Fibroblast of lung (primary cell): ENCODE measurements around the gene WDR35. TPM values are rescaled to one million over a fixed set of nuclear protein-coding genes. Genes with fewer than 3 reads are reported as not detected.
A peak's percentile ranks its signal among the peaks of the same experiment; 100 is the strongest.

Experiments used
- DNase-seq, 2 donors: peaks; one replicate each; pipeline versions ENCODE4 v3.0.0 to v3.0.0-alpha.2; 2010; ENCODE audit warnings: low read depth in 2 of 2
- H2AFZ ChIP-seq: 2 replicates; pipeline ENCODE4 v1.5.1; 2012; ENCODE audit warnings: low read length, control low read depth, inconsistent platforms
- H3K27ac ChIP-seq: 2 replicates; pipeline ENCODE4 v1.5.1; 2011; ENCODE audit warnings: low read length, control low read depth; ENCODE audit not compliant: insufficient read depth
- H3K27me3 ChIP-seq: 2 replicates; pipeline ENCODE4 v1.5.1; 2011; ENCODE audit warnings: mild to moderate bottlenecking, low read length; ENCODE audit not compliant: control insufficient read depth, insufficient read depth
- H3K36me3 ChIP-seq: 2 replicates; pipeline ENCODE4 v1.5.1; 2011; ENCODE audit warnings: low read length; ENCODE audit not compliant: control insufficient read depth, insufficient read depth
- H3K4me1 ChIP-seq: 2 replicates; pipeline ENCODE4 v1.5.1; 2011; ENCODE audit warnings: low read length; ENCODE audit not compliant: control insufficient read depth, insufficient read depth; ENCODE audit errors: extremely low read depth
- H3K4me2 ChIP-seq: 2 replicates; pipeline ENCODE4 v1.5.1; 2011; ENCODE audit warnings: low read length, control low read depth; ENCODE audit not compliant: insufficient read depth; ENCODE audit errors: extremely low read depth
- H3K4me3 ChIP-seq, 4 experiments: fragments of 200-600 bp in 1 of 4; sonication (generic) in 1 of 4; replicated peaks in 1 of 4; 2 replicates each; pipeline ENCODE4 v1.5.1; 2011 to 2016; ENCODE audit warnings: low read length in 4 of 4, low read depth in 3 of 4, mild to moderate bottlenecking in 3 of 4, control low read depth in 2 of 4, inconsistent platforms in 1 of 4, mixed read lengths in 1 of 4; ENCODE audit not compliant: insufficient read depth in 1 of 4; ENCODE audit errors: control extremely low read depth in 1 of 4
- H3K79me2 ChIP-seq: 2 replicates; pipeline ENCODE4 v1.5.1; 2012; ENCODE audit warnings: mild to moderate bottlenecking, low read length, inconsistent platforms; ENCODE audit not compliant: control insufficient read depth, insufficient read depth
- H3K9ac ChIP-seq: 2 replicates; pipeline ENCODE4 v1.5.1; 2011; ENCODE audit warnings: mild to moderate bottlenecking, low read length, control low read depth; ENCODE audit not compliant: insufficient read depth
- H3K9me3 ChIP-seq: 2 replicates; pipeline ENCODE4 v1.5.1; 2012; ENCODE audit warnings: low read depth, low read length; ENCODE audit not compliant: control insufficient read depth, insufficient read depth
- H4K20me1 ChIP-seq: 2 replicates; pipeline ENCODE4 v1.5.1; 2011; ENCODE audit warnings: low read length; ENCODE audit not compliant: control insufficient read depth, insufficient read depth; ENCODE audit errors: extremely low read depth
- CTCF ChIP-seq, 2 donors: IDR thresholded peaks in 1 of 2; conservative IDR thresholded peaks in 1 of 2; 1 replicate in 1 of 2; 2 replicates in 1 of 2; pipeline ENCODE4 v1.5.1; 2011 to 2012; ENCODE audit warnings: low read length in 2 of 2, control low read depth in 1 of 2, inconsistent platforms in 1 of 2, low read depth in 1 of 2, mild to moderate bottlenecking in 1 of 2
- EZH2 ChIP-seq: IDR thresholded peaks from 2 replicates; pipeline ENCODE4 v1.5.1; 2012; ENCODE audit warnings: low read length, control low read depth, mild to moderate bottlenecking; ENCODE audit errors: missing control alignments
- polyA plus RNA-seq, 2 donors: library from polyadenylated mRNA; depleted of rRNA in 1 of 2; stranded (reverse) in 1 of 2; unstranded in 1 of 2; fragments of >200 nt; gene quantifications; 2 replicates each; pipeline ENCODE4 v1.2.1, GENCODE V29; 2011 to 2012; ENCODE audit warnings: missing spikeins in 1 of 2
- total RNA-seq: library from RNA; depleted of rRNA; stranded (reverse); fragments of >200 nt; gene quantifications from 2 replicates; pipeline ENCODE4 v1.2.1, GENCODE V29; 2014

The WDR35 gene
- total and polyA plus RNA-seq, 2 donors (not counting 1 experiment from before 2014, with no cell fraction given) = 8.3 to 11.6 TPM

DNA sequence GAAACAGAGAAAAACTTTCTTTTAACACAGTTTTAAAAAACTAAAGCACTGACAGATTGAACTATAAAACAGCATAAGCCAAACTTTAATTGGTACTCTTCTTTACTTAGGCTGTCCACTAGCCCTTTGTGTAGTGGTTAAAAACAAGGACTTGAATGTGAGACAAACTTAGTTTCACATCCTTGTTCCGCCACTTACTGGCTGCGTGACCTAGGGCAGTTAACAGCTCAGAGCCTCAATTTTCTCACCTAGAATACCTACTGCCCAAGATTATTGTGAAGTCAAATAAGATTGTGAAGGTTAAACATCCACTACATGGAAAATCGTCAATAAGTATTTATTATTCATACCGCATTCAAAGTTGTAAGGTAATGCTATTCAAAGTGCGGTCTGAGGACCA lies 2.0 kb downstream of the WDR35 start:
- no peaks in the 10 kb centered on the region for H3K4me1 ChIP-seq
- H3K27me3 ChIP-seq = no peaks in the 10 kb centered on the region
- H3K4me2 ChIP-seq = no peak overlapping the region
- H3K27ac ChIP-seq = no peak overlapping the region
- peak overlapping the region in 1 of 4 experiments; percentile 86 for H3K4me3 ChIP-seq
- no peaks in the 10 kb centered on the region for H4K20me1 ChIP-seq
- no peak overlapping the region for H3K9ac ChIP-seq
- peaks cover 2% of the 10 kb centered on the region for H3K79me2 ChIP-seq
- H3K36me3 ChIP-seq = peaks cover 2% of the 10 kb centered on the region
- no peak for TF ChIP-seq EZH2
- TF ChIP-seq CTCF (conservative IDR thresholded peaks at IDR 0.05 in 1 of 2, IDR thresholded peaks at IDR 0.05 in 1 of 2; ENCODE audit: low read depth in 1 of 2, low read length in 2 of 2) = no peak
- no peak overlapping the region for H2AFZ ChIP-seq
- no peaks in the 10 kb centered on the region for H3K9me3 ChIP-seq
- DNase-seq = no peak

DNA sequence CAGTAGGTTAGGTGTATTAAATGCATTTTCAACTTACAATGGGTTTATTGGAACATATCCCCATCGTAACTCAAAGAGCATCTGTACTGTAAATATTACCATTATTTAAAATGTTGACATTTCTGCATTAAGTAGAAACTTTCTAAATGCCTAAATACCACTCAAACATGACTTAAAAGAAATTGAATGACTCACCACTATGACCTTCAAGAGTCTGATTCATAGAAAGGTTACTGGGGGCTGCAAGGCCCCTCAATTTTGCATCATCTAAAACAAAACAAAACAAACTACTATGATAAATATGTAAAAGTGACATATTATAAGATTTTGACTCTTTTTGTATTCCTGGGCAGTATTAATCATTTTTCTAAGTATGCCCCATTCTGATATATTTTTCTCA lies 7.6 kb downstream of the WDR35 start:
- Histone ChIP-seq H3K27ac (no peak overlapping the region), H3K9me3 (no peaks in the 10 kb centered on the region), H3K4me2 (no peak overlapping the region), H3K9ac (no peak overlapping the region), H4K20me1 (no peaks in the 10 kb centered on the region), H3K4me3 (no peak overlapping the region), H3K79me2 (peaks cover 2% of the 10 kb centered on the region), H3K36me3 (peaks cover 2% of the 10 kb centered on the region), H2AFZ (no peak overlapping the region), H3K27me3 (no peaks in the 10 kb centered on the region), H3K4me1 (no peaks in the 10 kb centered on the region)
- TF ChIP-seq CTCF (conservative IDR thresholded peaks at IDR 0.05 in 1 of 2, IDR thresholded peaks at IDR 0.05 in 1 of 2; ENCODE audit: low read depth in 1 of 2, low read length in 2 of 2) (no peak), EZH2 (no peak)
- DNase-seq = peak; percentile 12 to 38

GRCh38 chr2:19979932-19980331 lies 10.0 kb downstream of the WDR35 start:
- H3K36me3 ChIP-seq = peaks cover 2% of the 10 kb centered on the region
- TF ChIP-seq CTCF (conservative IDR thresholded peaks at IDR 0.05 in 1 of 2, IDR thresholded peaks at IDR 0.05 in 1 of 2; ENCODE audit: low read depth in 1 of 2, low read length in 2 of 2) (no peak), EZH2 (no peak)
- no peak for DNase-seq

More at GRCh38 chr2:19979932-19980331, 10.0 kb downstream of the WDR35 start:
- Histone ChIP-seq H3K4me3 (no peak overlapping the region), H3K9me3 (no peaks in the 10 kb centered on the region), H3K4me2 (no peak overlapping the region), H2AFZ (no peak overlapping the region), H3K27ac (no peak overlapping the region), H3K4me1 (no peaks in the 10 kb centered on the region), H4K20me1 (no peaks in the 10 kb centered on the region), H3K27me3 (no peaks in the 10 kb centered on the region), H3K9ac (no peak overlapping the region), H3K79me2 (no peaks in the 10 kb centered on the region)
